GM18508 (cell line): Measurements from ENCODE around the gene B4GALT5.
"Not testable (repeated sequence)": the region's sequence is repeated elsewhere in the genome, so short reads cannot be mapped to it uniquely, and the experiment has no call there.

Experiments used
- ATAC-seq: cut with Tn5 transposase; IDR thresholded peaks from one replicate; pipeline ENCODE4 v1.9.1; 2021; ENCODE audit warnings: moderate number of reproducible peaks; ENCODE audit not compliant: insufficient read depth, unreplicated experiment

The B4GALT5 gene

DNA sequence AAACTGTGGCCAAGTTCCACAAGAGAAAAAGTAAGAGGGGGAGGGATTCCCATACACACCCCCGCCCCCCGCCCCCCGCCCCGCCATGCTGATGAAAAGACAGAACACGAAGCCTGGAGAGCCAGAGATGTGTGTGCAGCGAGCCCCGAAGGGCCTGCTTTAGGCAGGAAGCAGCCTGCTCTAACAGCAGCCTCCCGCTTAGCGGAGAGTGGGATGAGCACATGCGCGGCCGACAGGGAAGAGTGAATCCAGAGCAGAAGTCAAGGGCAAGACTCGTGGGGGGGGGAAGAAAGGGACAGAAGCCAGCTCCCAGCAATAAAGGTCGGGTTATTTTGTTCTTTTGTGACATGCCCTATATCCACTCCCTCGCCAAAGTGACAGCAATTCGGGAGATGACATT is 78.5 kb downstream of the B4GALT5 start:
- no peak for ATAC-seq

GRCh38 chr20:49634116-49634515 is 79.6 kb downstream of the B4GALT5 start:
- ATAC-seq: no peak

DNA sequence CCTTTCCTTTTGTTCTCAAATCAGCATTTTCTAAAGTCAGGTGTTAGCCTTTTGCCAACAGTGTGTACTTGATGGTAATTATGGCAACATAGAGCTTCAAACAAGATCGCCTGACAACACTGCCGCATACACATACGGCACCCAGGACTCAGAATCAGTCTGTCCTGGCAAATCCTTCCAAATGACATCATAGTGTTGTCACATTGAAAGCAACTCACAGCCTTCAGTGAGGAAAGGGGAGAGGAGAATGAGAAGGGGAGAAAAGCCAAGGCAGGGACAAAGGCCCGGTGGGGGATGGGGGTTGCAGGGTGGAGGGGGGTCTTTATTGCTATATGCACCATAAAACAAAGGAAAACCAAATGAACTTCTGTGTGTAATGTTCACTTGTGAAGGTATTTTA is 80.0 kb downstream of the B4GALT5 start:
- ATAC-seq: no peak

DNA sequence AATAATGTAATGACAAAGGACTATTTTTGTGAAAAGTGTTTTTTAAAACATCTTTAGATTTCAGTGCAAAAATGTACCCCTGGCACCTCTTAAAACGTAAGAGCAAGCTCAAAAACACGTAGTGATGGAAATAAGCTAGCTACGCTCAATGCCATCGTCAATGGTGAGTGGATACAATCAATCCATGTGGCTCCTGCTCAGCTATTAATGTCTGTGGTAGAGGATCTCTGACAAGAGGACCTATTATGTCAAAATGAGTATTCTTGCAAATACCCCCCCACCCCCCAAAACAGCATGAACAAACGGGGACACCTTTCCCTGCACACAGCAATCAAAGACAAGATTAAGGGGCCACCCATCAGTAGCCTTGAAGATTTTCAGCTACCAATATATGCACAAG is 80.7 kb downstream of the B4GALT5 start:
- ATAC-seq: no peak

DNA sequence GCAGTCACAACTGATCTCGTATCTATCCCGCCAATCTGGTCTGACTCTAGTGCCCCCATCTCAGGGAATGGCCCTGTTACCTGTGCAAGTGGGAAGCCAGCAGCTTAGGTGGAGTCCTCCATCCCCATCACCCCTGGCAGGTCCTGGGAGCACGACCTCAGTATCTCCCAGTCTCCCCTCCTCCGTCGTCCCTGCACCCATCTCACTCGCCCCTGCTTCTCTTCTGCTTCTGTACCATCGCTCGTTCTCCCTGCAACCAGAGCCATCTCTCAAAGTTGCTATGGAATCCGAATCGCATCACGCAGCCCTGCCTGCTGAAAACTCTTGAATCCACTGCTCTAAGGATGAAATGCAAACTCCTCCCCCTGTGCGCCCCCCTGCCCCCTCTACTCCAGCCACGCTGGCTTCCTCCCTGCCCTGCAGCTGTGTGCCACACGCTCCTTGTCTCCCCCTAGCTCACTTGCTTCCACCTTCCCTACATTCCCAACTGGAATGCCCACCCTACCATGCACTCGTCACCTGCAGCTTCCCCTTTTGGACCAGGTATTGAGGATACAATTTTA is 81.7 kb downstream of the B4GALT5 start:
- ATAC-seq: no peak

DNA sequence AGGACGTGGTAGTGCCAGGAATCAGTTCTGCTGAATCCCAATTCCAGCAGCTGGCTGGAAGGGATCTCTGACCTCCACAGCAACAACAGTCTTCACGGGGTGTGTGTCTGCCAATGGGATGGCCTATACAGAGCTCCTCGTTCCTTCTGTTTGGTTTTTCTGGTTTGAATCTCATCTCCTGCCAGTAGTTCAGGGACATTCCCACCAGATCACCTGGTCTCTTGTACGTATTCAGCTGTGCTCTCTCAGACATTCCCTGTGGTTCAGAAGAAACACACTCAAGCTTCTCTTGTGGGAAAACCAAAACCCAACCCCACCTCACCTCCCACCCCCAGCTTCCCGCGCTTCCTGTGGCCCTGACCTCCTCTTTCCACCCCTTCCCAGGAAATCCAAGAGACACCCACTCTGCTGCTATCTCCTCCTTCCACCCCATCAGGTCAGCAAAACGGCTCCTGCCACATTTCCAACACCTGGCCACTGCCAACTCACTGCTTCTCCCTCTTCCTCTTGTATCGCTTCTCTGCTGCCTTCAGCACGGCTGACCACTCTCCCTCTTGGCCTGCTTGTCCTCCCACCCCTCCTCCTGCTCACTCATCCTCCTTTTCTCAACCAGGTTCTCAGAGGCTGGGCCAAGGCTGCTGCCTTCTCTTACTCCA is 82.5 kb downstream of the B4GALT5 start:
- no peak for ATAC-seq

GRCh38 chr20:49630396-49630951 is 83.2 kb downstream of the B4GALT5 start:
- ATAC-seq: no peak

DNA sequence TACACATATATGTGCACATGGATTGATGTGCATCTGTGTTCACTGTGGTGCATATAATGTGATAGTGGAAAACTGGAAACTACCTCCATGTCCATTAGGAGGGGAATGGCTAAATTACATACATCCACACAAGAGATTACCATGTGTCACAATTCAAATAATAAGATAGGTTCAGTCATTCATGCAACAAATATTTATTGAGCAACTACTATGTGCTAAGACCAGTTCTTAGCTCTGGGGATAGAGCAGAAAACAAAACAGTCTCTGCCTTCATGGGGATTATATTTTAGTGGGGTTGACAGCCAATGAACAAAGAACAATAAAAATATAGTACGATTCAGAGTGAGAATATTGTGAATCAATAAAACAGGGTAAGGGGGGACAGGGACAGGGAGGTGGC is 84.1 kb downstream of the B4GALT5 start:
- no peak for ATAC-seq

DNA sequence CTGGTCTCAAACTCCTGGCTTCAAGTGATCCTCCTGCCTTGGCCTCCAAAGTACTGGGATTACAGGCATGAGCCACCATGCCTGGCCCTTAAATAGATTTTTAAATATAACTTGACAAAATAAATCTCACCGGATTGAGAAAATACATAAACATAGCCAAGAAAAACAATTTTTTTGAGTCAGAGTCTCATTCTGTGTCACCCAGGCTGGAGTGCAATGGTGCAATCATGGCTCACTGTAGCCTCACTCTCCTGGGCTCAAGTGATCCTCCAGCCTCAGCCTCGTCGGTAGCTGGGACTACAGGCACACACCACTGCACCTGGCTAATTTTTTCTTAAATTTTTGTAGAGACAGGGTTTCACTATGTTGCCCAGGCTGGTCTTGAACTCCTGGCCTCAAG is 85.4 kb downstream of the B4GALT5 start:
- ATAC-seq: not testable (repeated sequence)

DNA sequence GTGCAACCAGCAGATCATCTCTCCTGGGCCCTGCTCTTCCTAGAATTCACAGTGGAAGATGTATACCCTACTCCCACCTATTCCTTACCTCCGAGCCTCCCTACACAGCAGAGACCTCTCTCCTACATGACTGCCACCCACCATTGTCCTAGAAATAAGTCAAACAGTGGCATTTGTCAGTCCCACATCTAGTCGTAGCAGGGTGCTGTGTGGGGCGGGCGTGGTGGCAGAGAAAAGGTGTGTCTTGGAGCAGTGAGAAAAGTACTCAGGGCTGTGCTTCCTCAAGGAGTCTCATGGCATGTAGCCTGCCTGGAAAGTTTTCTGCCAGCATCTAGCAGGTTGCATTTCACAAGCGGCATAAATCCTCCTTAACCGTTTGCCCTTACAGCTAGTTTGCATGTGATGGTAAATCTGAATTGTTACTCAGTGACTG is 86.3 kb downstream of the B4GALT5 start:
- no peak for ATAC-seq

DNA sequence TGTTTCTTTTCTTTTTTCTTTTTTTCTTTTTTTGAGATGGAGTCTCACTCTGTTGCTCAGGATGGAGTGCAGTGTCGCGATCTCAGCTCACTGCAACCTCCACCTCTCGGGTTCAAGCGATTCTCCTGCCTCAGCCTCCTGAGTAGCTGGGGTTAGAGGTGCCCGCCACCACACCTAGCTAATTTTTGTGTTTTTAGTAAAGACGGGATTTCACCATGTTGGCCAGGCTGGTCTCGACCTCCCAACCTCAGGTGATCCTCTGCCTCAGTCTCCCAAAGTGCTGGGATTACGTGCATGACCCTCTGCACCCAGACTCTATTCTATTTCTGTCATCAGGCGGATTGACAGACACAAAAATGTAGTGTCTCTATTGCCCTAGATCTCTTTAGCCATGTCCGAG is 88.7 kb downstream of the B4GALT5 start:
- ATAC-seq: not testable (repeated sequence)

- ATAC-seq: no peak
Observed at GRCh38 chr20:49624317-49624716, 89.4 kb downstream of the B4GALT5 start.

DNA sequence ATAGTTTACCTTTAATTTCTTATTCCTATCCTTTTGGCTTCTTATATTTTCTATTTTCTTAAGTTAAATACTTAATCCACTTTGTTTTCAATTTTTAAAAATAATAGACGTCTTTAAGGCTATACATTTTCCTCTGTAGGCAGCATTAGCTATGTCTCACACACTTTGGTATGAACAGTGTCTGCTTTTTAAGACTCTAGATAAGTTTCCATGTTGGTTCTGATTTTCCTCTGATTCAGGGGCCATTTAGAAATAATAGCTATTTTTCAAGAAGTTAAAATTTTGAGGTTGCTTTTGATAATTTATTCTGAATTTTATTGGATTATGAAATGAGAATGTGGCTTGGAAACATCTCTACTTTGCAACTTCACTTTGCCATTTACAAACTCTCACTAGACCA is 91.4 kb downstream of the B4GALT5 start:
- ATAC-seq: no peak

DNA sequence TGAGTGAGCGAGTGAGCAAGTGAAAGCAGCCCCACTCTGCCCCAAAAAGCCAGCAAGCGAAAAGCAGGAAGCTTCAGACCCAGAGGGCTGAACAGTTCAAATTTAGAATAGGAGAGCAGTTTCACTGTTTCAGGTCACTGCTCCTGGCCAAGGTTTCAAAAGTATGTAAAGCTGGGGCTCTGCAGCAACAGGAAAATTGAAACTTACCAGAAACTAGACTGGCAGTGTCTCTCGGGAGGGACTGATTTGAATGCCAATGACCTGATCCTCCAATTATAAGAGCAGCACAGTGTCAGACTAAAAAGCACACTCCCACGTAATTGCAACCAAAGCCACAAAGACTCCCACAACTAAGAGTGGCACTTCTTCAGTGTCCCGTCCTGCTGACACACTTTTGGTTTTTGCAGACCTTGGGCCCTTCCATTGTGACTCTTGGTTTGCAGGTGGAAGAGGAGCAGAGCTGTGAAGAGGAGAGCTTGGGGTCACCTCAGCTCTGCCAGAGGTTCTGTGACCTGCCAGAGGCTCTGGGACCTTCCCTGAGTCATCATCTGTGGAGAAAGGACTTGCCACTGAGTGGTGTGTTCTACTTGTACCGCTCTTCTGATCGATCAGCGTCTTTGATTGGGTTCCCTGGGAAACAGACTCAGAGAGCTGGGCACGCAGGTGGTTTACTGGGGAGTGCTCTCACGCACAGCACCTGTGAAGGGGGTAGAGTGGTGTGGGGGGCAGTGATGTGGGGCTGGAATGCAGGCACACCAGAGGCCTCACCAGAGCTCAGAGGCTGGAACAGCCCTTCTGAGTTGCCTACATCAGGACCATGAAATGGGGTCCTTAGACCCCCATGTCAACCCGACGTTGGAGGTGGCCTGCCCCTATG is 93.1 kb downstream of the B4GALT5 start:
- ATAC-seq: peak; percentile 81

DNA sequence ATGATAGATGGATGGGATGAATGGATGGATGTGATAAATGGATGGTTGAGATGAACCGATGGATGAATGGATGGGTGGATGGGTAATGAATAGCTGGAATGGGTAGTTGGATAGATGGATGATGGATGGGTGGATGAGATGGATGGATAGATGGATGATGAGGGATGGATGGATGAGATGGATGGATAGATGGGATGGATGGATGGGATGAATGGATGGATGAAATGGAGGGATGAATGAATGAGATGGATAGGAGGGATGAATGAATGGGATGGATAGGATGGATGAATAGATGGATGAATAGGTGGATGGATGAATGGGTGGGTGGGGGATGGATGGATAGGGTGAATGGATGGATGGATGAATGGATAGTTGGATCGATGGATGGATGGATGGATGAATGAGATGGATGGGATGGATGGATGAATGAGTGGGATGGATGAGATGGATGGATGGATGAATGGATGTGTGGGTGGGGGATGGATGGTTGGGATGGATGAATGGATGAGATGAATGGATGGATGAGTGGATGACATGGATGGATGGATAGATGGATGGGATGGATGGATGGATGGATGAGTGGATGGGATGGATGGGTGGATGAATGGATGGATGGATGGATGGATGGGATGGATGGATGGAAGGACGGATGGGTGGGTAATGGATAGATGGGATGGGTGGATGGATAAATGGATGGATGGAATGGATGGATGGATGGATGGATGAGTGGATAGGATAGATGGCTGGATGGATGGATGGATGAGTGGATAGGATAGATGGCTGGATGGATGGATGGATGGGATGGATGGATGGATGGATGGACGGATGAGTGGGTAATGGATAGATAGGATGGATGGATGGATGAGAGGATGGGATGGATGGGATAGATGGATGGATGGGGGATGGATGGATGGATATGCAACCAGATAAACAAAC is 94.3 kb downstream of the B4GALT5 start:
- no peak for ATAC-seq

GRCh38 chr20:49618289-49618688 is 95.4 kb downstream of the B4GALT5 start:
- ATAC-seq: no peak

GRCh38 chr20:49617394-49617793 is 96.3 kb downstream of the B4GALT5 start:
- not testable (repeated sequence) for ATAC-seq

GRCh38 chr20:49616154-49617007 is 97.3 kb downstream of the B4GALT5 start:
- ATAC-seq: no peak
